AG09309 (cell line): ENCODE data around the gene TRPM3.

Source experiments
- DNase-seq: peaks from one replicate; pipeline ENCODE4 v3.0.0-alpha.2; 2010; ENCODE audit warnings: low read depth
- H3K4me3 ChIP-seq: 2 replicates; pipeline ENCODE4 v1.5.1; 2011; ENCODE audit warnings: mild to moderate bottlenecking, low read depth, low read length, moderate library complexity; ENCODE audit not compliant: control insufficient read depth
- TF ChIP-seq, protein P1 (sequence below): IDR thresholded peaks from 2 replicates; pipeline ENCODE4 v1.5.1; 2011; ENCODE audit warnings: mild to moderate bottlenecking, low read depth, low read length, inconsistent platforms; ENCODE audit not compliant: insufficient read depth, control insufficient read depth; ENCODE audit errors: missing control alignments

The TRPM3 gene

DNA sequence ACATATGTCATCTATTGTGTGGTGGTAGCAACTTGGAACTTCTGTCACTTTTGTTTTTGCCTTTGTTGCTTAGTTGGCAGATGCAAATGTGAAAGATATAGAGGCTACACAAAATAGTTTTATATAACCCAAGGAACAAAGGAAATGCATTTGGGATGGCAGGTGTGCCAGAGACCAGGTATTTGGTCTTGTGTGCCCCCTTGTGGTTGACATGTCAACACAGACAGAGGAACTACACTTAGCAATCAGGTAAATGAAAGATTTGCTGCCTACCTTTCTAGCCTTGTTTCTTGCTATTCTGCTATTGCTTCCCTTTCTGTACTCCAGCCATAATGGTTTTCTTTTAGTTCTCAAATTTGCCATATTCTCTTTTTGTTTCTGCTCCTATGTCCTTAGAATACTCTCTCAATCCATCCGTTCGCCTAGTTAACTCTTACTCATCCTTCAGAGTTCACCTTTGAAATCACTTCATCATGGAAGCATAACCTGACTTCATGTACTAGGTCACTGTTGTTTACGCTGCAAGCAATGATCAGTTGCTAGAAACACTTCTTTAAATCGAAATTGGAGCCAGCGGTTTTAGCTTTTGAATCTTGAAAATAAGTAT lies 119.5 kb downstream of the TRPM3 start:
- peak; percentile 8 for DNase-seq
- no peak overlapping the region for H3K4me3 ChIP-seq
- TF ChIP-seq, protein P1, sequence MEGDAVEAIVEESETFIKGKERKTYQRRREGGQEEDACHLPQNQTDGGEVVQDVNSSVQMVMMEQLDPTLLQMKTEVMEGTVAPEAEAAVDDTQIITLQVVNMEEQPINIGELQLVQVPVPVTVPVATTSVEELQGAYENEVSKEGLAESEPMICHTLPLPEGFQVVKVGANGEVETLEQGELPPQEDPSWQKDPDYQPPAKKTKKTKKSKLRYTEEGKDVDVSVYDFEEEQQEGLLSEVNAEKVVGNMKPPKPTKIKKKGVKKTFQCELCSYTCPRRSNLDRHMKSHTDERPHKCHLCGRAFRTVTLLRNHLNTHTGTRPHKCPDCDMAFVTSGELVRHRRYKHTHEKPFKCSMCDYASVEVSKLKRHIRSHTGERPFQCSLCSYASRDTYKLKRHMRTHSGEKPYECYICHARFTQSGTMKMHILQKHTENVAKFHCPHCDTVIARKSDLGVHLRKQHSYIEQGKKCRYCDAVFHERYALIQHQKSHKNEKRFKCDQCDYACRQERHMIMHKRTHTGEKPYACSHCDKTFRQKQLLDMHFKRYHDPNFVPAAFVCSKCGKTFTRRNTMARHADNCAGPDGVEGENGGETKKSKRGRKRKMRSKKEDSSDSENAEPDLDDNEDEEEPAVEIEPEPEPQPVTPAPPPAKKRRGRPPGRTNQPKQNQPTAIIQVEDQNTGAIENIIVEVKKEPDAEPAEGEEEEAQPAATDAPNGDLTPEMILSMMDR: peak; percentile 63

- TF ChIP-seq, protein P1: no peak
- DNase-seq: peak; percentile 5
Observed at GRCh38 chr9:70998962-70999361, 122.5 kb downstream of the TRPM3 start.

DNA sequence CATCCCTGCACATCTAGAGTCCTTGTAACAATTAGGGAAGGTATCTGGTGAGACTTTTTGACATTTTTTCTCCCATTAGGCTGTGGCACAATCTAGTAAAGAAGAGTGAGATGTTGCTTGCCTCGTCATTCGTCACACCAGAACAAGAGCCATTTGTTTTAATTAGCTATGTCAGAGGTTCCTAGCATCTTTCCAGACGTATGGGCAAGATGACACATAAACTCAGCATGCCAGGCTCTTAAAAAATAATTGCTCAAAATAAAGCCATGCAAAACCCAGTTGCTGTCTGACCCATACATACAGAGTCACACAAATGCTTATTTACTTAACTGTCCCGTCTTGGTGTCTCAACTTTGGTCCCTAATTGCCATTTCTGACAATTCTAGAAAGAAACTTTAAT lies 125.9 kb downstream of the TRPM3 start:
- peak; percentile 14 for DNase-seq
- TF ChIP-seq, protein P1: no peak
- H3K4me3 ChIP-seq: no peak overlapping the region

More at GRCh38 chr9:70998962-70999361, 122.5 kb downstream of the TRPM3 start:
- no peak overlapping the region for H3K4me3 ChIP-seq

- DNase-seq: no peak
- TF ChIP-seq, protein P1: no peak
- no peak overlapping the region for H3K4me3 ChIP-seq
Observed at GRCh38 chr9:70994582-70994981, 126.8 kb downstream of the TRPM3 start.

GRCh38 chr9:70988551-70988950 lies 132.9 kb downstream of the TRPM3 start:
- TF ChIP-seq, protein P1: no peak
- no peak overlapping the region for H3K4me3 ChIP-seq
- peak; percentile 67 for DNase-seq

DNA sequence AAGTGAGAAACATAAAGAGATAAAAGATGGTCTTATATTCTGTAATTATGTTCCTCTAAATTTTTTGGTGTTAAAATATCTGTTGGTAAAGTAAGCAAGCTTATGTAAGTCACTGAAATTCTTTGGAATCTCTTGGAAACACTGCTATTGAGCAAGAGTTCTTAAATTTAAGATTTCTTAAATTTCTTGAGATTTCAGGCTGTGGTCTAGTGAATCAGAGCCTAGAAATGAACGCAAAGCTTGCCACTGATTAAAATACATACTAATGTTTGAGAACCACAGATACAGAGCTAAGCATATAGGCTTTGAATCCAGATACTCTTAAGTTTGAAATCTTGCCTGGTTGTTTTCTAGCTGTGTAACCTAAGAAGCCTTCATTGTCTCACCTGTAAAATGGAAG lies 133.4 kb downstream of the TRPM3 start:
- TF ChIP-seq, protein P1: no peak
- peak; percentile 89 for DNase-seq

More for the DNA sequence above, 133.4 kb downstream of the TRPM3 start:
- no peak overlapping the region for H3K4me3 ChIP-seq
